ENCODE data around the gene TRMO.

The TRMO gene

DNA sequence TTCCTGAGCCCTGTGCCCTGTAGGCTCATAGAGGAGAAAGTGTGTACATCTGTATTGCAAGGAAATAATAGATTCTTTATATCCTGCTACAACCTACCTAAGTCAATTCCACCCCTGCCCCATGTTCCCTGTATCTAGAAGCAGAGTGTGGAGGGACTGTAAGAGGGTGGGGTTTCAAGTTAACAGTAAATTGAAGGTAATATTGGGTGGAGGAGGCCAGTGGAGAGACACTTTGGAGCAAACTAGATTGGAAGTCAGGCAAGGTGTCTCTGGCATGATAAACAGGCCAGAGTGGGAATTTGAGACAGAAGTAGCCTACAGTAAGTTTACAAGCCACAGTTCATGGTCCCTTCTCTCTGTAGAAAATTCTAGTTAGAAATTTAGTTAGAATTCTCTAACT is 17.9 kb upstream of the TRMO start:
- in situ Hi-C loops (cut with MboI; ENCODE audit: low sequenced_read_pairs) = no loop called here

DNA sequence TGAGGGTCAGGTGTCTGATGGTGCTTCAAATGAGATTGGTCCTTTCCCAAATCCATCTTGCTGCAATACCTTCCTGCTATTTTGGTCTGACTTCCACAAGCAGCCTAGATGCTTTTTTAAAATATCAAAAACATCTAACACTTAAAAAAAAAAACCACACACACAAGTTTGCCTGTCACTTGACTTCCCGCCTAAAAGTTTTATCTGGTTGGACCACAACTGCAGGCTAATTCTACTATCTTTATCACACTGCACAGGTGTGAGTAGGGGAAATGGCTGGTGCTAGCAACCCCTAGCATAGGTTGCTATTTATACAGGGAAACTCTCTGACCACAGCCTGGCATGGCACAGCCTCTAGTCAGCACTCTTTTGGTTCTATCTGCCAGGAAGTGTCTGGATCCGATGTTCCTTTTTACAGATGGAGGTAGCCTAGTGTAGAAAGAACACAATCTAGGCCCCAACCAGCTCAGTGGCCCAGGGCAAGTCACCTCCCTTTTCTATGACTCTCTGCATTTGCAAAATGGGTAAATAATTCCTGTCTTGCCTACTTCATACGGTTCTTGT is 15.9 kb upstream of the TRMO start, which contains the start of gene HEMGN:
TSS of gene HEMGN (minus strand) at position 92 of the 564 bp plus-strand sequence. CDS start at position 56, 36 bp downstream.
- in situ Hi-C loops (cut with MboI; ENCODE audit: low sequenced_read_pairs) = no loop called here

DNA sequence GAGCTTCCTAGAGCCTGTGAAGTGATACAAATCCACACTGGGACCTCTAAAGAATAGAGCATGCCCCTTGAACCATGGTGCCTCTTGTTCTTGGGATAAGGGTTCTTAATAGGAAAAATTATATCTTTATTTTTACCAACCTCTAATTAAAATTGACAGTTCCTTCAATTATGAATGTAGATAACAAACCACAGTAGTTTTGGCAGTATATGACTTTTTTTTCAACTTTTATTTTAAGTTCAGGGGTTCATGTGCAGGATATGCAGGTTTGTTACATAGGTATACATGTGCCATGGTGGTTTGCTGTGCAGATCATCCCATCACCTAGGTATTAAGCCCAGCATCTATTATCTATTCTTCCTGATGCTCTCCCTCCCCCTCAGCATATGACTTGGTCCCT is 14.7 kb upstream of the TRMO start:
- in situ Hi-C loops (cut with MboI; ENCODE audit: low sequenced_read_pairs) = no loop called here

DNA sequence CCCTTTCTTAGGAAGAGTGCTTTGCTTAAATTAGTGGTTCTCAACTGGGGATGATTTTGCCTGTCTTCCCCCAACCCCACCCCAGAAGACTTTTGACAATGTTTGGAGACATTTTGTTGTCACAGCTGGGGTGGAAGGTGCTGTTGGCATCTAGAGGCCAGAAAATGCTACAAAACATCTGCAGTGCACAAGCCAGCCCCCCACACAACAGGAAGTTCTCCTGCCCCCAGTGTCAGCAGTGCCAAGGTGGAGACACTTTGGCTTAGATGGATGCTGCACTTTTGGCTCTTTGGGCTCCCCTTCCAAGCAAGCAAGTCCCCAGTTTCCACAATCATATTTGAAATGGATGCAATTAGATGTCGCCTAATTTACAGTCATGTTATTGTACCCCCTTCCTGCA is 13.0 kb upstream of the TRMO start:
- in situ Hi-C loops (cut with MboI; ENCODE audit: low sequenced_read_pairs) = no loop called here

DNA sequence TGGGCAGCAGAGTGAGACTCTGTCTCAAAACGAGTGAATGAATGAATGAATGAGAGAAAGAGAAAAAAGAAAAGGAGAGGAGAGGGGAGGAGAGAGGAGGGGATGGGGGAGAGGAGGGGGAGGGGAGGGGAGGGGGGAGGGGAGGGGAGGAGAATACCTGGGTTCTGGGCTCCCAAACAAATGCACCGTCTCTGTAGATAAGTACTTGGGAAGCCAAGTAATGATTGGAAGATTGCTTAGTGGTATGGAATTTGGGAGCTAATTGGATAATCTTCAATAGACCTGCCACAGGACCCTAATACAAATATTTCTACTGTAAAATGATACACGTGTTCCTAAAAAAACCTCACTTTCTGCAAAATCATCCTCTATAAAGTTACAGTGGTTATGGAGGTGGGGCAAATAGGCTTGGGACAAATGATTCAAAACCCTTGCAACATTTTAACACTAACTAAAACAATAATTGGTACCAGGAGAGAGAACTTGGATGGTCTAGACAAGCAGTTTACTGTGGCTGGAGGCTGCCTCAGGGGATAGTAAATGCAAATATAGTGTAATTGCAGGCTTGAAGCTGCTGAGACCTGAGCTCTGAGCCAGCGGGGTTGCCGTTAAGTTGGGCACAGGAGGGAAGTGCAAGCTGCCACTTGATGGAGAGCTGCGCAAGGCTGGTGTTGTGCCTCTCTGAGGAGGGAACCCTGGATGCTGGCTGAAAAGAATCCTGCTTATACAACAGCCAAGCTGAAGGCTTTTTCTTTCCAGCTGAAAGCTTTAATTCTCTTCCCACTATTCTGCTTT is 12.2 kb upstream of the TRMO start:
- in situ Hi-C loops (cut with MboI; ENCODE audit: low sequenced_read_pairs) = no loop called here

DNA sequence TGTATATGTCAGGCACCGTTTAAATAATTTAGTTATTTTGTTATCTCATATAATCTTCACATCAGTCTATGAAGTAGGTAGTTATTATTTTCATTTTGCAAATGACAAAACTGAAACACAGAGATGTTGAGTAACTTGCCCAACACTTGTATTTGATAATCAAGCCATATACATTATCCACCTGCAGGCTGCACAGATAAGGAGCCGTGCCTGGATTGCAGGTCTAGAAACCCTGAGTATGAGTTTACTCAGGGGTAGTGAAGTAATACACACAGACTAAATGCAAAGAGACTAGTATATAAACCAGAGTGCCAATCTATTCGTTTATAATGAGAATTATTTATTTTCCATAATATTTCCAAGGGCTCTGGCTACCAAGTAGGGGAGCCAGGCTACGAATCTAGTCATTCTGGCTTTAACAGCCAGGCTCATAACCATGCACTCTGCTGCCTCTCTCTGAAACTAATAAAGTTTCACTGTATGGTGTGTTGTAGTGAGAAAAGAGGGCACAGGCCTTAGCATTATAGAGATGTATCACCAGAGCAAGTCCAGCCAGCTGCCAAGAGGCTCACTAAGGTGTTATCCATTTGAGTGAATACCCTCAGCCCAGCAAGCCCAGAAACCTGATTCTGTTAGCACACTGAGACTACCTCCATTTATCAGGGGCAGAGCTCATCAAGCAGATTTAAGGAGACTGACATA is 11.1 kb upstream of the TRMO start:
- in situ Hi-C loops (cut with MboI; ENCODE audit: low sequenced_read_pairs) = no loop called here

DNA sequence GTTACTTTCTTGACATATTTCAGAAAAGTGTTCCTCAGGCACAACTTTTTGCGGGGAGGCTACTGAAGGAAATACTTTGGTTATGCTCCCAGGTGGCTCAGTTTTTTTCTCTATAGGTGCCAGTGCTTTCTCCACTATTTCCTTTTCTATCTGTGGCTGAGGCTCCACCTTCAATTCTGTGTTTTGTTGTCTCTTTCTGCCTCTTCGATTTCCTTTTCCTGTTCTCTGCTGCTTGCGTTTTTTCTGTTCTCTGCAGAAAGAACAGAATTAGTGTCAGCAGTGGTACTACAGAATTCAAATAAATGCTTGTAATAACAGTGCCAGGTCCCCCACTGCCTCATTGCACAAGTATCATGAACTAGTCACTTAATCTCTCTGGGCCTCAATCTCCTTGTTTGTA is 8.7 kb upstream of the TRMO start:
- in situ Hi-C loops (cut with MboI; ENCODE audit: low sequenced_read_pairs) = no loop called here

DNA sequence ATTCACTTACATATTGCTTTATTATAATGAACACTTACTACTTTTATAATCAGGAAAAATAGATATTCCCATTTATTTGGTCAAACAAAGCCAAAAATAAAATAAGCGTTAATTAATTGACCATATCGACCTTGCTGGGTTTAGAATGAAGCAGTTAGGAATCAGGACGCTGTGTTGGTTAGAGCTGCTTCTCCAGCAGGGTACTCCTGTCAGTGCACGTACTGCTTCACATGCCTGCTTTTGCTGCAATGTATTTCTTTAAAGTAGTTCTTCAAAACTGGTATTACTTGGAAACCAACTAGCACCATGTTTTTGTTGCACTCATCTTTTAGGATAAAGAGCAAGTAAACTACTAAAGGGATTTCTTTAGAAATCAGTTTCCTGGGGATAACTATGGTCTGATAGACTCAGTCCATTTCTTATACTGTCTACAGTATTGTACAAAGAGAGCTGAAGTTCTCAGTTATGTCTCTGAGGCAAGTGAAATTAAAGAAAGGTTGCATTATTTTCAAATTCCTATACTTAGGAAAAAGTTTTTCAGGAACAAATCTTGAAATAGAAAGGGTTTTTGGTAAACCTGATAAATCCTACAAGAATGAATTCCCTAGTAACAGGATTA is 6.8 kb upstream of the TRMO start:
- in situ Hi-C loops (cut with MboI; ENCODE audit: low sequenced_read_pairs) = no loop called here

DNA sequence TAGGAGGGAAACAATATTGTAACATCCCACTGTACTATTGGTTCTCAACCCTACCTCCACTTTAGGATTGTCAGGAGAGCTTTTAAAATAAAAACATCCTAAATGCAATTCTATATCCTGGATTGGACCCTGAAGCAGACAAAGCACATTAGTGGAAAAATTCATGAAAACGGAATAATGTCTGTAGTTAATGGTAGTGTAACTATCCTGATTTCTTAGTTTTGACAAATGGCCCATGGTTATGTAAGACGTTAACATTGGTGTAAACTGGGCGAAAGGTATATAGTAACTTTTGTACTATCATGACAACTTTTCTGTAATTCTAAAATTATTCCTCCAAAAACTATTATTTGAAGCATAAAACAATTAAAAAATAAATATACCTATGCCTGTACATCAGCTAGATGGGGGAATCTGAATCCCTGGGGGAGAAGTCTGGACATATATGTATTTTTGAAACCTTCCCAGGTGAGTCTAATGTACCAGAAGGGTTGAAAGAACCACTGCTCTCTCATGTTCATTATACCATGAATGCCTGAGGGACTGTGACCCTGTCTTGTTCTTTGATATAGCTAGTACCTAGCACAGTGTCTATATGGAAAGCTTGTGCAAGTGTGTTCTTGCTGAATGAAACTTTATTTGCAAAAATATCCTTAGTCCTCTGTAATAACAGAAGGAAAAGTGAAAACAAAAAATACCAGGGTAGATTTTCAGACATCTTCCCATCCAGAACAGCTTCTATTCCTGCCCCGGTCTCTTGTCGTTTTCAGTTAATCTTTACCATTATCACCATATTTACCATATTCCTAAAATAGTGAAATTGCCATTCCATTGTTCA is 3.4 kb upstream of the TRMO start:
- in situ Hi-C loops (cut with MboI; ENCODE audit: low sequenced_read_pairs) = no loop called here

DNA sequence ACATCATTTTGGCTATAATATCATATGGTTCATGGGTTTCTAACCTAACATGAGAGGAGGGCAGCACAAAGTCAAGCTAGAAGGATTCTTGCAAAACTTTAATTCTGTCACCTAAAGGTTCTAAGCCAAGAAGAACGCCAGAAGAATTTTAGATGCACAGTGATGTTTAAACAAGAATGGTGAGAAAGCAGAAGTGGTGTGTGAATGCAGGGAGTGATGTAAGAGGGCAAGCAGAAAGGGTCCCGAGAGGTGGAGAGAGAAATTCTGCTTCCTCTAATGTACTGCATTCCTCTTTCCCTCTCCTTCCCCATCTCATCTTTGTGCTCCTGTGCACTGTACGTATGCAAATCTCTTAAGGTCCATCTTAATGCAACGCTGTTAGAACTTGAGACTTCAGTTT is 2.1 kb upstream of the TRMO start:
- in situ Hi-C loops (cut with MboI; ENCODE audit: low sequenced_read_pairs) = no loop called here

DNA sequence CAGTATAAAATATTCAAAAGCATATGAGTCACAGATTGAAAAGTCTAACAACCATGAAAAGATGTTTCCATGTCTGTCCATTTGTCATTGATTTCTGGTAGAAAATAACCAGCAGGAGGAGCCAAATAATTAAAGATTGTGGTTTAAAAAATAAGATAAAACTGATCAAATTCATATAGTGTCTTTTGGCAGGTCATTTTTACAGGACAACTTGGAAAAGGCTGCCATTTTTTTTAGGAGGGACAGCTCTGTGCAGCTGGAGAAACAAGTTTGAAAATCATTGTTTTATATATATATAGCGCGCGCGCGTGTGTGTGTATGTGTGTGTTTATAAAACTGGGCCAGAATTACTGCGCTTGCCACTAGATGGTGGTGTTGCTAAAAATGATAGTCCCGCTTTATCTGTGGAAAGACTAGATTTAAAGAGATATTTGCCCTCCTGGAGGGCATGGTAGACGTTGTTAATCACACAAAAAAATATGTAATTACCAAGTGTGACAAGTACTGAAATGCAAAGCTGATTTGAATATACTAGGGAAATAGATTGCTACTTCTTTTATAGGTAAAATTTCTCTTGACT is 1.3 kb upstream of the TRMO start:
- in situ Hi-C loops (cut with MboI; ENCODE audit: low sequenced_read_pairs) = no loop called here

DNA sequence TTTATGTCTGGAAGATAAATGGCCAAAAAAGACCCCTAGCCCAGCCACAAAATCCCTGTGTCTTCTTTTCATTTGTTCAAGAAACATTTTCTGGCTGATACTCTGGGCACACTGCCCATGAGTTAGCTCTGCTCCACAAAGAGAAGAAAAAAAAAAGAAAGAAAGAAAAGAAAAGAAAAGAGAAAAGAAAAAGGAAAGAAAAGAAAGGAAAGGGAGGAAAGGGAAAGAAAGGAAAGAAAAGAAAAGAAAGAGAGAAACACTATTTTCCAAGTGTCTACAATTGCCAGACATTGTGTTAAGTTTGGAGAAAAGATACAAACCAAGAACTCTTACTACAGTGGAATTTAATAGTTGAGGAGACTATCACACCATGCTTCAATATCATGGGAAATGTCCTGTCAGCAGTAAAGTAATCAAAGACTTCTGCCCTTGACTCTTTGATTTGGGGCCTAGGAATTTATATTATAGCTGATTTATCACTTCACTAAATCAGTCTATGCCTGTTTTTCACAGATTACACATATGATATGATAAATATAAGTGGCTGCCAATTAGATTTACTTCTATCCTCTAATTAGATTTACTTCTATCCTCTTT is 3.0 kb downstream of the TRMO start:
- in situ Hi-C loops (cut with MboI; ENCODE audit: low sequenced_read_pairs) = no loop called here

DNA sequence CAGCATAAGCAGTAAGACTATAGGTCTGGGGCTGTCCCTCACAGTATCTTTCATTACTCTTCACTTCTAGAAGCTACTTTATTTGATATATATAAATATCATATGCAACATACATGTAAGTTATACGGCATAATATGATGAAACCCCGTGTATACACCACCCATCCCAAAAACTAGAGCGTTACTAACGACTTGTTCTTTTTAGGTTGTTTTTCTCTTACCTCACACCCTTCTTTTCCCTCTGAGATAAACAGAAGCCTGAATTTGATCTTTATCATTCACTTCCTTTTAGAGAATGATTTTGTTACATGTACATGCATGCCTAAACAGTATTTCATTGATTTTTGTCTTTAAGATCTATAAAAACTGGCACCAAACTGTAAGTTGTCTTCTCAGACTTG is 3.7 kb downstream of the TRMO start:
- in situ Hi-C loops (cut with MboI; ENCODE audit: low sequenced_read_pairs) = no loop called here

DNA sequence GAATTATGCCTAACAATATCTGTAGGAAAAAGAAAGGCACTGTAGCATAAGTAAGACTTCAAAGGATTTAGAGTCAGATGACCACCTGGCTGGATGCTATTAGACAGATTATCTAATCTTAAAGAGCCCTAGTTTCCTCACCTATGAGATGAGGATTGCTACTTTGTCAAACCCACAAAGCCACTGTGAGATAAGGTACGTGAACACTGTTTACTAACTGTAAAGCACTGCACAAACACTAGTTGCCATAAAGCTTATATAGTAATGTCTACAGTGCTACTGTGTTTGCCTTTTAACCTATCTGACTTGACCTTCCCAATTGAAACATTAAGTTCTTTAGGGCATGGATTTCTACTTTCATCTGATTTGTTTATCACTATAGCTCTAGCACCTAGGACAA is 10.3 kb downstream of the TRMO start:
- in situ Hi-C loops (cut with MboI; ENCODE audit: low sequenced_read_pairs) = no loop called here

DNA sequence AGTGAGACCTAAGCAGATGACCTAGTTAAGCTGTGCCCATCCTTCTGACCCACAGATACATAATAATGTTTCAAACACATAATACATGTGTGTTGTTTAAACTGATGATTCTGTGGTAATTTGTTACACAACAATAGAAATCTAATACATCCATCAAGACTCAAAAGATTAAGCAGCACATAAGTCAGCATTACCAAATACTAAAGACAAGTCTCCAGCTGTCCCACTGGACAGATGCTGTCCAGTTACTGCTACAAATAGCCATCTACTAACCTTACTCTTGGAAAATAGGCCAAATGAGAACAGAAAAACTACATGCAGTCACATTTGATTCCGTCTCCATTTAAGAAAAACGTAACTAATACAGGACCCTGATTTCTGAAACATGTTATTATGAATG is 10.8 kb downstream of the TRMO start:
- in situ Hi-C loops (cut with MboI; ENCODE audit: low sequenced_read_pairs) = no loop called here

DNA sequence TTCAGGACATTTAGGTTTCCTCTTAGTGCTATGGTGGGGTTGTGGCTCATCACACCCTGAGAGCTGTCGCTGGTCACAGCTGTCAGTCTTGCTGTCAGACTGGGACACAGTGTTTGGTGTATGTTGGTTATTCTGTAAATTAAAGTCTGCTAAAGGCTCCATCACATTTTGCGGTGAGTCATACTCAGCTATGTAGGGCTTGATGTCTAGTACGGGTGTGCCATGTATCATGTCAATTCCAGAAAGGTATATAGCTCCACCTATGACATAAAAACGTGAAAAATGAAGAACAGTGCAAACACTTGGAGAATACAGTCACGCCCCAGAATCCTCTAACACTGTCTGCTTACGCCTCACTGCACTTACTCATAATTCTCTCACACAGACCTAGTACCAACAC is 11.9 kb downstream of the TRMO start:
- in situ Hi-C loops (cut with MboI; ENCODE audit: low sequenced_read_pairs) = no loop called here

DNA sequence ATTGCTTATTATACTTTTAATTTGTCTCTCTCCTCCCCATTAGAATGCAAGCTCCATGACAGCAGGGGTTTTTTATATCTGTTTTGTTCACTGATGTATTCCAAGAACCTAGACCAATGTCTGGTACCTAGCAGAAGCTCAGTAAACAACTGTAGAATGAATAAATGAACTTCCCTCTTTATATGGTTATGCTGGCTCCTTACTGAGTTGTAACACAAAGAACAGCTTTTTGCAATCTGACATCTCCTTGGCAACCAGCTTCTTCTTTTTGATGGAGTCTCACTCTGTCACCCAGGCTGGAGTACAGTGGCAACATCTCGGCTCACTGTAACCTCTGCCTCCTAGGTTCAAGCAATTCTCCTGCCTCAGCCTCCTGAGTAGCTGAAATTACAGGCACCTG is 13.6 kb downstream of the TRMO start:
- in situ Hi-C loops (cut with MboI; ENCODE audit: low sequenced_read_pairs) = loop anchor here (10.0 kb wide), 1 partner anchor 204 kb away; no protein-coding TSS in a partner anchor

DNA sequence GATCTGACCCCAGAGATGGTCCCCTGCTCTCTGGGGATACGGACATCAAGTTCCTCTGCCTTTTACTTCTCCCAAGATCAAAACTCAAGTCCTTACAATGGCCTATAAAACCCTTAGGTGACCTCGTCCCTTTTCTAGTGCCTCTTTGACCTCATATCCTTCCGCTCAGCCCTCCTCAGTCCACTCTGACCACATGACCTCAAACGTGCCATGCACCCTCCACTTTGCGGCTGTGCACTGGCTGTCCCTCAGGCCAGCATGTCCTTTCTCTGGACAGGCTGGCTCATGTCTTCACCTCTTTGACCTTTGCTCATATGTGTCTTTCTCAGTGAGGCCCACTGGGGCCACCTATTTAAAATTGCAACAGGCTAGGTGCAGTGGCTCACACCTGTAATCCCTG is 14.7 kb downstream of the TRMO start:
- in situ Hi-C loops (cut with MboI; ENCODE audit: low sequenced_read_pairs) = loop anchor here (10.0 kb wide), 1 partner anchor 203 kb away; no protein-coding TSS in a partner anchor

DNA sequence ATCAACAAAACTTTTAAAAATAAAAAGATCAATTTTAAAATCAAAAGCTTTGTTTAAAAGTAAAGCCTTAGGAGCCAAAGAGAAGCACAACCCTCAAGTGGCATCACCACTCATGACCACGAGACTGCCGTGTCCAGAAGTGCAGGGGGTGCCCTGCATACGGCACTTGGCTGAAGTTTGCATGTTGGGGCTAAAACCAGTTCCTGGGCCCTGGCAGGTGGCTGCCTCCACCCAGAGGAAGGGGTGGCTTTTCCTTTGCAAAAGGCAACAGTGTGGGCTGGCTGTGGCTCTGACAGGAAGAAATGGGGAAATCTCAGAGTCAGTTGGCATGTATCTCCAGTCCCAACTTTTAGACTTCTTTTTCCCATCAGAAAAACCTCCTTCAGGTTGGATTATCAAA is 15.3 kb downstream of the TRMO start:
- in situ Hi-C loops (cut with MboI; ENCODE audit: low sequenced_read_pairs) = loop anchor here (10.0 kb wide), 1 partner anchor 202 kb away; no protein-coding TSS in a partner anchor
